SIG-M5 treated with dmso at 0.1 percent for 504 hours (cell line): Measurements from ENCODE around the gene IGFL2.
A peak's percentile ranks its signal among the peaks of the same experiment; 100 is the strongest.
"Not testable (repeated sequence)": the region's sequence is repeated elsewhere in the genome, so short reads cannot be mapped to it uniquely, and the experiment has no call there.

Experiments
- DNase-seq: peaks from one replicate; lab custom pipeline; 2025; ENCODE audit not compliant: unreplicated experiment; lab: John Stamatoyannopoulos, UW

Gene IGFL2

GRCh38 chr19:46206682-46207081, 58.6 kb downstream of the IGFL2 start:
- no peak for DNase-seq

GRCh38 chr19:46207858-46208257, 59.8 kb downstream of the IGFL2 start:
- DNase-seq: not testable (repeated sequence)

GRCh38 chr19:46209051-46209450, 61.0 kb downstream of the IGFL2 start:
- peak; percentile 33 for DNase-seq

- no peak for DNase-seq
Observed at GRCh38 chr19:46209472-46209871, 61.4 kb downstream of the IGFL2 start.

- DNase-seq: no peak
Observed at GRCh38 chr19:46210669-46211068, 62.6 kb downstream of the IGFL2 start.
